Cardiac muscle cell (in vitro differentiated cells and primary cell): ENCODE measurements around the gene DEFB132. TPM values are rescaled to one million over a fixed set of nuclear protein-coding genes. Genes with fewer than 3 reads are reported as not detected.

Experiments
- DNase-seq, 2 donors: peaks; one replicate each; pipeline versions ENCODE4 v3.0.0 to v3.0.0-alpha.2; 2010 to 2017; ENCODE audit warnings: low read depth in 1 of 2, low spot score in 1 of 2
- H3K27ac ChIP-seq: fragments of 200-600 bp; sonication (generic); 2 replicates; pipeline ENCODE4 v1.5.1; 2016
- H3K27me3 ChIP-seq: fragments of 200-600 bp; sonication (generic); 2 replicates; pipeline ENCODE4 v1.6.0; 2016; ENCODE audit warnings: control low read depth
- H3K36me3 ChIP-seq: fragments of 200-600 bp; sonication (generic); 2 replicates; pipeline ENCODE4 v1.5.1; 2016; ENCODE audit warnings: control low read depth
- H3K4me1 ChIP-seq: fragments of 200-600 bp; sonication (generic); 2 replicates; pipeline ENCODE4 v1.8.1; 2017; ENCODE audit warnings: low read depth, mild to moderate bottlenecking, mixed run types
- H3K4me3 ChIP-seq: fragments of 200-600 bp; sonication (generic); 2 replicates; pipeline ENCODE4 v1.5.1; 2016; ENCODE audit warnings: mild to moderate bottlenecking
- H3K9me3 ChIP-seq: fragments of 200-600 bp; sonication (generic); 2 replicates; pipeline ENCODE4 v1.5.1; 2017; ENCODE audit warnings: low read depth, mild to moderate bottlenecking, control low read depth
- CTCF ChIP-seq: IDR thresholded peaks from 2 replicates; pipeline ENCODE4 v1.5.1; 2012; ENCODE audit warnings: low read depth, mild to moderate bottlenecking, low read length
- polyA plus RNA-seq: library from polyadenylated mRNA; unstranded; fragments of >200 nt; fragmentation: Nextera tagmentation; extraction: Ambion mirVana; gene quantifications from 2 replicates; pipeline ENCODE4 v1.2.1, GENCODE V29; 2016
- total RNA-seq: library from RNA; depleted of rRNA; stranded (reverse); fragments of >200 nt; gene quantifications from 2 replicates; pipeline ENCODE4 v1.2.3, GENCODE V29; 2016

DEFB132 gene
- total RNA-seq (not detected in 2 replicates), polyA plus RNA-seq (not detected in 2 replicates)

GRCh38 chr20:257419-257818, at the start of gene DEFB132:
TSS of gene DEFB132 (plus strand) at chr20:257724. CDS start at chr20:257779, 55 bp downstream.
- no peaks in the 10 kb centered on the region for H3K9me3 ChIP-seq
- TF ChIP-seq CTCF: no peak
- peaks cover 60% of the 10 kb centered on the region for H3K27me3 ChIP-seq
- no peaks in the 10 kb centered on the region for H3K36me3 ChIP-seq
- no peaks in the 10 kb centered on the region for H3K4me1 ChIP-seq
- H3K27ac ChIP-seq: no peak within 1 kb of the TSS
- no peak within 1 kb of the TSS for H3K4me3 ChIP-seq
- DNase-seq: no peak

- DNase-seq: peak; percentile 37 to 81
- H3K27ac ChIP-seq: no peak overlapping the region
- no peaks in the 10 kb centered on the region for H3K27me3 ChIP-seq
- no peaks in the 10 kb centered on the region for H3K4me1 ChIP-seq
- TF ChIP-seq CTCF: peak; percentile 68
- no peak overlapping the region for H3K4me3 ChIP-seq
- H3K36me3 ChIP-seq: no peaks in the 10 kb centered on the region
- H3K9me3 ChIP-seq: no peaks in the 10 kb centered on the region
These were observed 48.5 kb upstream of the DEFB132 start for GRCh38 chr20:208942-209566.

- Histone ChIP-seq H3K36me3 (no peaks in the 10 kb centered on the region), H3K27ac (no peak overlapping the region), H3K9me3 (no peaks in the 10 kb centered on the region), H3K4me1 (no peaks in the 10 kb centered on the region), H3K4me3 (no peak overlapping the region), H3K27me3 (no peaks in the 10 kb centered on the region)
- TF ChIP-seq CTCF: no peak
- DNase-seq: no peak
These were observed 46.6 kb upstream of the DEFB132 start for GRCh38 chr20:210809-211502.

- H3K4me1 ChIP-seq: no peaks in the 10 kb centered on the region
- TF ChIP-seq CTCF: no peak
- H3K27me3 ChIP-seq: no peaks in the 10 kb centered on the region
- no peak overlapping the region for H3K4me3 ChIP-seq
- DNase-seq: no peak
- H3K9me3 ChIP-seq: no peaks in the 10 kb centered on the region
- H3K27ac ChIP-seq: no peak overlapping the region
- no peaks in the 10 kb centered on the region for H3K36me3 ChIP-seq
These were observed 43.1 kb upstream of the DEFB132 start for GRCh38 chr20:214383-214782.

GRCh38 chr20:215796-216195, 41.7 kb upstream of the DEFB132 start:
- H3K9me3 ChIP-seq: no peaks in the 10 kb centered on the region
- no peak overlapping the region for H3K27ac ChIP-seq
- H3K4me1 ChIP-seq: no peaks in the 10 kb centered on the region
- no peak for TF ChIP-seq CTCF
- H3K27me3 ChIP-seq: no peaks in the 10 kb centered on the region
- no peaks in the 10 kb centered on the region for H3K36me3 ChIP-seq
- no peak overlapping the region for H3K4me3 ChIP-seq
- DNase-seq: no peak
